Measurements from ENCODE around the gene MLLT6.

The MLLT6 gene

DNA sequence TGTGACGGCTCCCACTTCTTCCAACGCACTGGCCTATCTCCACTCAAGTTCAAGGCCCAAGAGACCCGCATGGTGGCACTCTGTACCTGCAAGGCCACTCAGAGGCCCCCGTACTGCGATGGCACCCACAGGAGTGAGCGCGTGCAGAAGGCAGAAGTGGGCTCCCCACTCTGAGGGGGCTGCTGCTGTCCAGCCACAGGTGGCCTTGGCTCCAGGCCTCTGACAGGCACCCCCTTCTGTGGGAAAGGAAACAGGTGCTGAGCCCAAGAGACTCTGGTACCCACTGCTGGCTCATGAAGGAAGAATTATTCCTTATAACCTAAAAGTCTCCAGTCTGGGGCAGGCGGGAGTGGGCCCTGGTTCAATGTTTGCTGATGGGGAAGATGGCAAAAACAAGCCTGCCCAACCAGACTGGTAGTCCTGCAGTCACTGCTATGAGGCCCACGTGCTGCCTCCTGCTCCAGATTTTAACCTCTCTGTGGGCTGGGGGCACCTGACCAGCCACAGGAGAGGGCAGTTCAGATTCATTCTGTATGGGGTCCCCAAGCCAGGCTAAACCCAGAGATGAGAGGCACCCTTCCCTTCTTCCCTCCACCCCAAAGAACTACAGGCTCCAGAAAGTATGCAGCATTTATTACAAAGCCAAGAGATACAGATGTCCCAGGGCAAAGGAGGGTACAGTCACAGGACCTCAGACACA, 28.4 kb downstream of the MLLT6 start:
- no peak overlapping the region for H3K4me3 ChIP-seq (ENCODE audit: low read length, poor library complexity, severe bottlenecking)
- H3K4me2 ChIP-seq (ENCODE audit: low read depth, low read length, poor library complexity, severe bottlenecking), result no peak overlapping the region
- peaks cover 28% of the 10 kb centered on the region for H3K4me1 ChIP-seq (ENCODE audit: insufficient read depth, low read length, poor library complexity, severe bottlenecking)
- no peak overlapping the region for H2AFZ ChIP-seq (ENCODE audit: low read length)
- peaks cover 7% of the 10 kb centered on the region for H4K20me1 ChIP-seq (ENCODE audit: insufficient read depth, low read length, poor library complexity, severe bottlenecking)
- H3K36me3 ChIP-seq (ENCODE audit: insufficient read depth, low read length), result peaks cover 10% of the 10 kb centered on the region; the same call in 1 of the 2 replicates
- peaks cover 19% of the 10 kb centered on the region for H3K79me2 ChIP-seq (ENCODE audit: insufficient read depth, low read length)
- no peak for TF ChIP-seq EZH2phosphoT487 (IDR thresholded peaks at IDR 0.05; ENCODE audit: borderline replicate concordance)
- TF ChIP-seq, protein P1, sequence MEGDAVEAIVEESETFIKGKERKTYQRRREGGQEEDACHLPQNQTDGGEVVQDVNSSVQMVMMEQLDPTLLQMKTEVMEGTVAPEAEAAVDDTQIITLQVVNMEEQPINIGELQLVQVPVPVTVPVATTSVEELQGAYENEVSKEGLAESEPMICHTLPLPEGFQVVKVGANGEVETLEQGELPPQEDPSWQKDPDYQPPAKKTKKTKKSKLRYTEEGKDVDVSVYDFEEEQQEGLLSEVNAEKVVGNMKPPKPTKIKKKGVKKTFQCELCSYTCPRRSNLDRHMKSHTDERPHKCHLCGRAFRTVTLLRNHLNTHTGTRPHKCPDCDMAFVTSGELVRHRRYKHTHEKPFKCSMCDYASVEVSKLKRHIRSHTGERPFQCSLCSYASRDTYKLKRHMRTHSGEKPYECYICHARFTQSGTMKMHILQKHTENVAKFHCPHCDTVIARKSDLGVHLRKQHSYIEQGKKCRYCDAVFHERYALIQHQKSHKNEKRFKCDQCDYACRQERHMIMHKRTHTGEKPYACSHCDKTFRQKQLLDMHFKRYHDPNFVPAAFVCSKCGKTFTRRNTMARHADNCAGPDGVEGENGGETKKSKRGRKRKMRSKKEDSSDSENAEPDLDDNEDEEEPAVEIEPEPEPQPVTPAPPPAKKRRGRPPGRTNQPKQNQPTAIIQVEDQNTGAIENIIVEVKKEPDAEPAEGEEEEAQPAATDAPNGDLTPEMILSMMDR (conservative IDR thresholded peaks at IDR 0.05; ENCODE audit: low read length), result no peak
- H3K9me2 ChIP-seq (replicated peaks; ENCODE audit: low read depth, low read length), result no peaks in the 10 kb centered on the region
- H3K9ac ChIP-seq (ENCODE audit: low read depth, low read length, poor library complexity, severe bottlenecking), result no peak overlapping the region
- H3K27me3 ChIP-seq (ENCODE audit: insufficient read depth, low read length, poor library complexity, severe bottlenecking), result no peaks in the 10 kb centered on the region
- H3K9me3 ChIP-seq (ENCODE audit: insufficient read depth, low read depth, low read length), result no peaks in the 10 kb centered on the region
- no peaks in the 10 kb centered on the region; the same call in 1 of the 2 replicates for H3F3A ChIP-seq (ENCODE audit: low read depth)

DNA sequence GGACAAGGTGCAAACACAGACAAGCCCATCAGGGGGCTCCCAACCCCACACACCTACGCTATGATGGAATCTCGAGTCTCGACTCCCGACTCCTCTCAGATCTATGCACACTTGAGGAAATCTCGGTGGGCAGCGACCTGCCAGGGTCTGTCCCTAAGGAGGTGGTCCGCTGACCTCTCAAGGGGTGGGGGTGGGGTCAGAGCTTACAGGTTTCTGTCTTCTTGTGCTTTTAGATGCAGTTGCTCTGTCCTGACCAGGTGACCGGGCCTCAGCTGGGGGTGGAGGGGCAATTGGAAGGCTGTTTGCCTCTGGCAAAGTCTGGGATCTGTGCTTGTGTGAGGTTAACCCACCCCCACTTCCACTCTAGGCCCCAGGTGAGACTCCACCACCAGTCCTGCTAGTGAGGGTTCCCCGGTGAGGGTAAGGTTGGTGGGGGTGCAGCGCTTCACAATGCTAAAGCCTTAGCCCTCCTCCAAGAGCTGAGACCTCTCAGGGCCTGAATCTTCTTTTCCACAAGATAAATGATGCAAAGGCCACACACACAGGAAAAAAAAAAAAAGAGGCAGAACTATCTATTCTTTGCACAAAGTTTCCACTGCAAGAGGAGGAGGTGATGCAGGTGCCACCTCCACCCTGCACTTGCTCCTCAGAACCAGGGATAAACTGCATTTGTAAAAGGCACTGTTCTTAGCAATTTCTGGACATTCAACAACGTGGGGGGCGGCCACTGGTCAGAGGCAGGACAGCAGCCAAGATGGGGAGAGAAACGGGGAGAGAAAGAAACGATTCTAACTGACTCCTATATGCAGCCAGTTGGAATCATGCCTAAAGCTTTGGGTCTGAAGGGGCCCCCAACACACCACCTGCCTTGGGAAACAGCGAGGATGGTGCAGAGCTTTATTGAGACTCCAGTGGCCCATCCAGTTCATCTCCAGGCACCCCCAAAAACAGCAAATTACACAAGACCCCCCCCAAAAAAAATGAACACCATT, 29.2 kb downstream of the MLLT6 start:
- H3K9me3 ChIP-seq (ENCODE audit: insufficient read depth, low read depth, low read length), result no peaks in the 10 kb centered on the region
- no peaks in the 10 kb centered on the region for H3K9me2 ChIP-seq (replicated peaks; ENCODE audit: low read depth, low read length)
- H3K9ac ChIP-seq (ENCODE audit: low read depth, low read length, poor library complexity, severe bottlenecking), result no peak overlapping the region
- H3K4me3 ChIP-seq (ENCODE audit: low read length, poor library complexity, severe bottlenecking), result no peak overlapping the region
- H3K4me1 ChIP-seq (ENCODE audit: insufficient read depth, low read length, poor library complexity, severe bottlenecking), result peaks cover 19% of the 10 kb centered on the region
- H4K20me1 ChIP-seq (ENCODE audit: insufficient read depth, low read length, poor library complexity, severe bottlenecking), result peaks cover 4% of the 10 kb centered on the region
- H3K79me2 ChIP-seq (ENCODE audit: insufficient read depth, low read length), result peaks cover 16% of the 10 kb centered on the region
- no peaks in the 10 kb centered on the region; the same call in 1 of the 2 replicates for H3F3A ChIP-seq (ENCODE audit: low read depth)
- no peak for TF ChIP-seq EZH2phosphoT487 (IDR thresholded peaks at IDR 0.05; ENCODE audit: borderline replicate concordance)
- TF ChIP-seq, protein P1 (conservative IDR thresholded peaks at IDR 0.05; ENCODE audit: low read length), result peak; percentile 64
- peaks cover 10% of the 10 kb centered on the region; the same call in 1 of the 2 replicates for H3K36me3 ChIP-seq (ENCODE audit: insufficient read depth, low read length)
- H2AFZ ChIP-seq (ENCODE audit: low read length), result no peak overlapping the region
- H3K4me2 ChIP-seq (ENCODE audit: low read depth, low read length, poor library complexity, severe bottlenecking), result no peak overlapping the region
- H3K27me3 ChIP-seq (ENCODE audit: insufficient read depth, low read length, poor library complexity, severe bottlenecking), result no peaks in the 10 kb centered on the region

DNA sequence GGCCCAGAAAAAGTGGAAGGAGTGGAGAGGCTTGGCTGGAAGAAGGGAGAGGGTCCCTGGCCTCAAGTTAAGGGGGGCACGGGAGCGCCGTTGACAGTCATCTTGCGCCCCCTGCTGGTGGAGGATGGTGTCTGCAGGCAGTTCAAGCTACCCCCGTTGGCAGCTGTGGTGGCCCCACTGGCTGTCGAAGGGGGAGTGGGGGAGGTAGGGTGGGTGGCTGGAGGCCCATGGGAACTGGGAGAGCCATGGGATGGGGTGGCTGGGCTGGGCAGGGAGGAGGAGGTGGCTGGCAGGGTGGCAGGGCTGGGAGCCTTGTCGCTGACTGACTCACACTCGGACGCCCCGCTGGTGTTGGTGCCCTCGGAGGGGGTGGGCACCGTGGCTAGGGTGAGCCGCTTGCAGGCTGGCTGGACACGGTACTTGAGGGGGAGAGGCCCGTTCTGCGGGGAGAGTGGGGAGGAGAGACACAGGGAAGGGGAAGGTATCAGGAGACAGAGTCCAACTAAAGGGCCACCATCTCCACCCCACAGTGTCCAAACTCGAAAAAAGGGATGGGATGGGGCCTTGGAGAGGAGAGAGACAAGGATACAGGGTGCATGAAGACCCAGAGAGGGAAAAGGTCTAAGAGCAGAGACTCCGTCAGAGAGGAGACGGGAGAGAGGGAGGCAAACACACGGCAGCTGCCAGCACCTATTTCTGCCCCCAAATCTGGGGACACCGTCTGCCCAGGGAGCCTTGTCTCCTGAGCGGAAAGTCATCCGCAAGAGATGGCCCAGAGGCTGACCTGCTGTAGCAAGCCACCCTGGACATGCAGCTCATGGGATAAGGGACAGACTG, 30.3 kb downstream of the MLLT6 start:
- peaks cover 10% of the 10 kb centered on the region; the same call in 1 of the 2 replicates for H3K36me3 ChIP-seq (ENCODE audit: insufficient read depth, low read length)

More for the DNA sequence above, 30.3 kb downstream of the MLLT6 start:
- H3K4me1 ChIP-seq (ENCODE audit: insufficient read depth, low read length, poor library complexity, severe bottlenecking), result peaks cover 14% of the 10 kb centered on the region
- H3K9me2 ChIP-seq (replicated peaks; ENCODE audit: low read depth, low read length), result no peaks in the 10 kb centered on the region
- peaks cover 8% of the 10 kb centered on the region; the same call in 1 of the 2 replicates for H3K79me2 ChIP-seq (ENCODE audit: insufficient read depth, low read length)
- H3K9me3 ChIP-seq (ENCODE audit: insufficient read depth, low read depth, low read length), result no peaks in the 10 kb centered on the region
- no peak overlapping the region for H2AFZ ChIP-seq (ENCODE audit: low read length)
- no peaks in the 10 kb centered on the region for H3K27me3 ChIP-seq (ENCODE audit: insufficient read depth, low read length, poor library complexity, severe bottlenecking)
- no peak overlapping the region for H3K4me2 ChIP-seq (ENCODE audit: low read depth, low read length, poor library complexity, severe bottlenecking)
- peaks cover 2% of the 10 kb centered on the region for H4K20me1 ChIP-seq (ENCODE audit: insufficient read depth, low read length, poor library complexity, severe bottlenecking)
- H3K9ac ChIP-seq (ENCODE audit: low read depth, low read length, poor library complexity, severe bottlenecking), result no peak overlapping the region
- no peaks in the 10 kb centered on the region; the same call in 1 of the 2 replicates for H3F3A ChIP-seq (ENCODE audit: low read depth)
- H3K4me3 ChIP-seq (ENCODE audit: low read length, poor library complexity, severe bottlenecking), result no peak overlapping the region
- TF ChIP-seq, protein P1 (conservative IDR thresholded peaks at IDR 0.05; ENCODE audit: low read length), result peak; percentile 89
- TF ChIP-seq EZH2phosphoT487 (IDR thresholded peaks at IDR 0.05; ENCODE audit: borderline replicate concordance), result no peak

All from Loucy (cell line).